Prostate gland (tissue), 2 donors: ENCODE results near the gene ERGIC3.

ENCODE experiments used
- CTCF ChIP-seq, 4 experiments: fragments of 200-600 bp in 2 of 4; fragments of 450-650 bp in 2 of 4; sonication (generic) in 2 of 4; IDR thresholded peaks; 1 replicate in 3 of 4; 2 replicates in 1 of 4; pipeline ENCODE4 v1.5.1; 2016 to 2019; ENCODE audit warnings: antibody characterized with exemption in 4 of 4, mild to moderate bottlenecking in 2 of 4, moderate library complexity in 2 of 4
- POLR2A ChIP-seq: fragments of 450-650 bp; IDR thresholded peaks from one replicate; pipeline ENCODE4 v1.6.1; 2016; ENCODE audit warnings: antibody characterized with exemption, mild to moderate bottlenecking

GRCh38 chr20:35517125-35517524 is 24.8 kb upstream of the ERGIC3 start:
- no peak for TF ChIP-seq CTCF (IDR thresholded peaks at IDR 0.05)
- no peak for TF ChIP-seq POLR2A
